ENCODE results near the gene HSPG2.

DNA sequence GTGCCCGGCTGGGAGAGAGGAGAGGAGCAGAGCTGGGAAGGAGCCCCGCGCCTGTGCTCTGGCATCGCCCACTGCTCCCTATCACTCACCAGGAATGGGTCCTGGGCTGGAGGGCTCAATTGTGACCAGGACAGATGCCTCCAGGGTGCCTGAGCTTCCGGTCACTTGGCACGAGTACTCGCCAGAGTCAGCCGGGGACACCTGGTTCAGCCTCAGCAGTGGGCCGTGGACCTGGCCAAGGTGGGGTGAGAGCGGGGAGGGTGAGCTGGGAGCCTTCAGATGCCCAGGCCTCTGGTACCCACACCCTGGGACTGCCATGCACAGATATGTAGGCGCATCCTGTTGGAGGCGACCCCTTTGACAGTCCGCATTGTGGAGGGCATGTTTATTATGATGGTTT lies 93.9 kb downstream of the HSPG2 start:
- TF ChIP-seq, protein P1, sequence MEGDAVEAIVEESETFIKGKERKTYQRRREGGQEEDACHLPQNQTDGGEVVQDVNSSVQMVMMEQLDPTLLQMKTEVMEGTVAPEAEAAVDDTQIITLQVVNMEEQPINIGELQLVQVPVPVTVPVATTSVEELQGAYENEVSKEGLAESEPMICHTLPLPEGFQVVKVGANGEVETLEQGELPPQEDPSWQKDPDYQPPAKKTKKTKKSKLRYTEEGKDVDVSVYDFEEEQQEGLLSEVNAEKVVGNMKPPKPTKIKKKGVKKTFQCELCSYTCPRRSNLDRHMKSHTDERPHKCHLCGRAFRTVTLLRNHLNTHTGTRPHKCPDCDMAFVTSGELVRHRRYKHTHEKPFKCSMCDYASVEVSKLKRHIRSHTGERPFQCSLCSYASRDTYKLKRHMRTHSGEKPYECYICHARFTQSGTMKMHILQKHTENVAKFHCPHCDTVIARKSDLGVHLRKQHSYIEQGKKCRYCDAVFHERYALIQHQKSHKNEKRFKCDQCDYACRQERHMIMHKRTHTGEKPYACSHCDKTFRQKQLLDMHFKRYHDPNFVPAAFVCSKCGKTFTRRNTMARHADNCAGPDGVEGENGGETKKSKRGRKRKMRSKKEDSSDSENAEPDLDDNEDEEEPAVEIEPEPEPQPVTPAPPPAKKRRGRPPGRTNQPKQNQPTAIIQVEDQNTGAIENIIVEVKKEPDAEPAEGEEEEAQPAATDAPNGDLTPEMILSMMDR (IDR thresholded peaks at IDR 0.05; ENCODE audit: poor library complexity) = no peak
- no peak for TF ChIP-seq EZH2 (IDR thresholded peaks at IDR 0.05; ENCODE audit: borderline replicate concordance)
